GM23338 (cell line): Measurements from ENCODE around the gene CPNE7. TPM values are rescaled to one million over a fixed set of nuclear protein-coding genes. Genes with fewer than 3 reads are reported as not detected.
A peak's percentile ranks its signal among the peaks of the same experiment; 100 is the strongest.

ENCODE experiments used
- ATAC-seq: fragments of 200-7000 bp; cut with Tn5 transposase; 3 replicates; pipeline ENCODE4 v1.9.1; 2020
- DNase-seq: peaks from one replicate; pipeline ENCODE4 v3.0.0-alpha.2; 2015; ENCODE audit warnings: low spot score
- H2AFZ ChIP-seq: fragments of 200-600 bp; sonication (generic); 2 replicates; pipeline ENCODE4 v1.8.0; 2016; ENCODE audit warnings: antibody characterized with exemption, mild to moderate bottlenecking, moderate library complexity
- H3F3A ChIP-seq: fragments of 200-600 bp; sonication (generic); replicated peaks from 2 replicates; pipeline ENCODE4 v1.8.0; 2017; ENCODE audit warnings: antibody characterized with exemption, mixed run types, low read depth
- H3K27ac ChIP-seq: fragments of 200-600 bp; sonication (generic); 2 replicates; pipeline ENCODE4 v1.6.1; 2016; ENCODE audit warnings: low read depth
- H3K27me3 ChIP-seq: fragments of 200-600 bp; sonication (generic); 2 replicates; pipeline ENCODE4 v1.8.0; 2016; ENCODE audit warnings: mild to moderate bottlenecking, mixed run types, moderate library complexity; ENCODE audit not compliant: insufficient read depth
- H3K36me3 ChIP-seq: fragments of 200-600 bp; sonication (generic); 2 replicates; pipeline ENCODE4 v1.8.0; 2016; ENCODE audit warnings: mild to moderate bottlenecking; ENCODE audit not compliant: insufficient read depth
- H3K4me1 ChIP-seq: fragments of 200-600 bp; sonication (generic); 2 replicates; pipeline ENCODE4 v1.8.0; 2016; ENCODE audit warnings: mild to moderate bottlenecking, moderate library complexity; ENCODE audit not compliant: insufficient read depth
- H3K4me2 ChIP-seq: fragments of 200-600 bp; sonication (generic); 2 replicates; pipeline ENCODE4 v1.7.1; 2017; ENCODE audit warnings: mixed run types
- H3K4me3 ChIP-seq: fragments of 200-600 bp; sonication (generic); 2 replicates; pipeline ENCODE4 v1.6.1; 2016; ENCODE audit warnings: mixed run types
- H3K79me2 ChIP-seq: fragments of 200-600 bp; sonication (generic); replicated peaks from 2 replicates; pipeline ENCODE4 v1.8.0; 2017; ENCODE audit warnings: mild to moderate bottlenecking; ENCODE audit not compliant: insufficient read depth
- H3K9me2 ChIP-seq: fragments of 200-600 bp; sonication (generic); 2 replicates; pipeline ENCODE4 v1.8.0; 2017; ENCODE audit not compliant: insufficient read depth
- H4K20me1 ChIP-seq: fragments of 200-600 bp; sonication (generic); replicated peaks from 2 replicates; pipeline ENCODE4 v1.8.0; 2017; ENCODE audit warnings: mild to moderate bottlenecking; ENCODE audit not compliant: insufficient read depth
- H3K27ac Mint-ChIP-seq: 2 replicates; pipeline ENCODE4 v1.8.0; 2020; ENCODE audit warnings: inconsistent platforms, mild to moderate bottlenecking, moderate library complexity, mixed read lengths
- H3K27me3 Mint-ChIP-seq: 3 replicates; pipeline ENCODE4 v1.8.0; 2022; ENCODE audit warnings: low read depth, mild to moderate bottlenecking, moderate library complexity, mixed read lengths, inconsistent platforms; ENCODE audit not compliant: insufficient read depth, poor library complexity
- H3K36me3 Mint-ChIP-seq: 3 replicates; pipeline ENCODE4 v1.8.0; 2021; ENCODE audit warnings: low read depth, mild to moderate bottlenecking, inconsistent platforms, moderate library complexity, mixed read lengths
- H3K4me1 Mint-ChIP-seq: 3 replicates; pipeline ENCODE4 v1.8.0; 2020; ENCODE audit warnings: mild to moderate bottlenecking, inconsistent platforms, mixed read lengths
- H3K4me3 Mint-ChIP-seq: 3 replicates; pipeline ENCODE4 v1.8.0; 2021; ENCODE audit warnings: moderate library complexity, mild to moderate bottlenecking, inconsistent platforms, mixed read lengths
- H3K9me3 Mint-ChIP-seq: 3 replicates; pipeline ENCODE4 v1.8.0; 2020; ENCODE audit warnings: moderate library complexity, mild to moderate bottlenecking, inconsistent platforms, mixed read lengths
- CTCF ChIP-seq, 2 experiments: fragments of 200-600 bp in 1 of 2; sonication (generic) in 1 of 2; conservative IDR thresholded peaks; 2 replicates each; pipeline versions ENCODE4 v1.5.1 to v1.6.1; 2016 to 2017; ENCODE audit warnings: antibody characterized with exemption in 2 of 2, low read depth in 2 of 2, mild to moderate bottlenecking in 2 of 2, moderate library complexity in 1 of 2
- EZH2phosphoT487 ChIP-seq: fragments of 200-600 bp; sonication (generic); IDR thresholded peaks from one replicate; pipeline ENCODE4 v1.8.1; 2018; ENCODE audit warnings: antibody characterized with exemption; ENCODE audit not compliant: unreplicated experiment
- NANOG ChIP-seq: IDR thresholded peaks from 2 replicates; pipeline ENCODE4 v1.6.1; 2016; ENCODE audit warnings: antibody characterized with exemption, borderline replicate concordance
- STAT1 ChIP-seq: IDR thresholded peaks from one replicate; pipeline ENCODE4 v1.6.1; 2016; ENCODE audit warnings: antibody characterized with exemption; ENCODE audit not compliant: unreplicated experiment
- ZNF331 ChIP-seq: fragments of 250-450 bp; sonication (Bioruptor Pico); IDR thresholded peaks from 2 replicates; pipeline ENCODE4 v1.5.0; 2020; ENCODE audit warnings: low read depth, mild to moderate bottlenecking, moderate library complexity
- ZNF462 ChIP-seq: fragments of 250-450 bp; sonication (Bioruptor Pico); IDR thresholded peaks from 2 replicates; pipeline ENCODE4 v1.5.0; 2020; ENCODE audit warnings: mild to moderate bottlenecking, moderate library complexity
- polyA plus RNA-seq: library from polyadenylated mRNA; unstranded; fragments of >200 nt; fragmentation: Nextera tagmentation; extraction: Ambion mirVana; gene quantifications from 2 replicates; pipeline ENCODE4 v1.2.1, GENCODE V29; 2016
- total RNA-seq: library from RNA; depleted of rRNA; stranded (reverse); fragments of >200 nt; shearing (Covaris generic); gene quantifications from 2 replicates; pipeline ENCODE4 v1.2.3, GENCODE V29; 2014

Gene CPNE7
- total and polyA plus RNA-seq, 2 experiments from 2014 or later, result 11.2 to 15.7 TPM

DNA sequence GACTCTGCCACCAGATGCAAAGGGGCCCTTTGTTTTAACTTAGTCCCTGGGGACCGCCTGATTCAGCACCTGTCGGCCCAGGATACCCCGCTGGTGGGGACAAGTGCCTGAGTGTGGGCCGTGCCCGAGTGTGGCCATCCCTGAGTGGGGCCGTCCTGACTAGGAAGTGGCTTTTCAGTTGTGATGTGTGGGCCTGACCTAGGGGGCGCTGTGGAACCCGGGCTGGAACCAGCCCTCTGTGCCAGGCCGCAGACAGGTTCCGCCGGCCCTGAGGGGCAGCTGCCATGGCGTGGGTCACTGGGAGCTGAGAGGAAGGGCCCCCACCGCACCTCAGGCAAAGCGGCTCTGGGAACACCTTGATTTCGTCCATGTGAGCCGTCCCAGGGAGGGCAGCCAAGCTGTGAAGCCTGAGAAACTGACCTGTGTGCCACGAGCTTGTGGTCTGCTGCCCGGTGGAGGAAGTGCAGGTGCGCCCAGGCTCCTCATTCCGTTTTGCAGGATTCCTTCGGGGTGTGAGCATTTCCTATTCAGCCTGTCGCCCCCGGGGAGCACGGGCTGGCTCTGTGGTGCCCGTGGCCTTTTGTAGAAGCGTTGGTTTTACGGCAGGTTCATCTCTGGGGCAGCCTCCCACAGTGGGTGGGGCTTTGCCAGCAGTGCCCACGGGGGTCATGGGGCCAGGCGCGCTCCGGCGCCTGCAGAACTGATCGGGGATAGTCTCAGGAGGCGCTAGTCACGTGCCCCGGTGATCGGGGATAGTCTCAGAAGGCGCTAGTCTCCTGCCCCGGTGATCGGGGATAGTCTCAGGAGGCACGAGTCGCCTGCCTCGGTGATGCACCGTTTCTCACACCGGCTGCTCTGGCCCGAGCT, 9.8 kb upstream of the CPNE7 start:
- peak overlapping the region; percentile 92 for H3K27ac Mint-ChIP-seq

More for the DNA sequence above, 9.8 kb upstream of the CPNE7 start:
- H3K9me2 ChIP-seq, result no peaks in the 10 kb centered on the region
- ATAC-seq, result peak; percentile 57
- Mint-ChIP-seq H3K27me3 (peaks cover 41% of the 10 kb centered on the region), H3K36me3 (peaks cover 42% of the 10 kb centered on the region), H3K9me3 (peaks cover 12% of the 10 kb centered on the region; the same call in 1 of the 3 replicates), H3K4me3 (peak overlapping the region; percentile 72), H3K4me1 (peaks cover 38% of the 10 kb centered on the region)
- H3F3A ChIP-seq, result peaks cover 55% of the 10 kb centered on the region
- H3K4me1 ChIP-seq, result peaks cover 31% of the 10 kb centered on the region
- H3K27ac ChIP-seq, result peak overlapping the region; percentile 92; the same call in 1 of the 2 replicates
- peak overlapping the region; percentile 99 for H3K4me3 ChIP-seq
- H3K36me3 ChIP-seq, result peaks cover 29% of the 10 kb centered on the region
- DNase-seq, result peak; percentile 85
- peaks cover 24% of the 10 kb centered on the region for H4K20me1 ChIP-seq
- peak overlapping the region; percentile 99 for H3K4me2 ChIP-seq
- H3K27me3 ChIP-seq, result peaks cover 7% of the 10 kb centered on the region
- peak overlapping the region; percentile 94 for H2AFZ ChIP-seq
- H3K79me2 ChIP-seq, result peaks cover 29% of the 10 kb centered on the region
- TF ChIP-seq CTCF (conservative IDR thresholded peaks at IDR 0.05; ENCODE audit: low read depth in 2 of 2) (peak; percentile 82 to 87), ZNF331 (CRISPR knock-in tag) (no peak), STAT1 (no peak), NANOG (no peak), EZH2phosphoT487 (no peak), ZNF462 (CRISPR knock-in tag) (no peak)
